Measurements from ENCODE around the gene GHR. TPM values are rescaled to one million over a fixed set of nuclear protein-coding genes. Genes with fewer than 3 reads are reported as not detected.

The GHR gene
- total RNA-seq, 1 donor from 2014 or later = 5.6 TPM

- no peak for DNase-seq (ENCODE audit: low read depth in 2 of 2)
Measured at GRCh38 chr5:42600441-42600840, 177.2 kb downstream of the GHR start.

DNA sequence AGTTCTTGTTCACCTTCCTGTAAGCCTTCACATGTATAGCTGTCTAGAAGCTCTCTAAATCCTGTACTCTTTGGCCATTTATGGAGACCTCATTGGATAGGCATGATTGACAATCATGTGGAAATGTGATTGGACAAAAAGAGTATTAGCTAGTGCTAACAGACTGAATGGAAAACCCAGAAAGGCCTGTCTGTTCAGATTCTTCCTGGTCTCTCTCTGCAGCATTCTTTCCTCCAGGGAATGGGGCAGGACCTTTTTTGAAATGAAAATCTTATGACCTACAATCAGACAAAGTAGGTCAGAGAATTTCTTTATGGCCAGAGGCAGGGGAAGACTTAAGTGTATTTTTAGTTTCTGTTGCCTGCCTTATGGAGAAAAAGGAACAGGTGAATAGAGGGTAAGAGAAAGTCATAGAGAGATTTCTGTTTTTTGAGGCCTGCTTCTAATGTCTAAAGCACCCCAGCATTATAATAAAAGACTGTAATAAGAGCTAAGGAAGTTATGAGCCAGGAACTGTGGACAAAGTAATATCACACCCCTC lies 181.0 kb downstream of the GHR start:
- no peak for DNase-seq (ENCODE audit: low read depth in 2 of 2)

- no peak for DNase-seq (ENCODE audit: low read depth in 2 of 2)
Measured at GRCh38 chr5:42605490-42605889, 182.3 kb downstream of the GHR start.

- no peak for DNase-seq (ENCODE audit: low read depth in 2 of 2)
Measured at GRCh38 chr5:42606464-42606869, 183.2 kb downstream of the GHR start.

DNA sequence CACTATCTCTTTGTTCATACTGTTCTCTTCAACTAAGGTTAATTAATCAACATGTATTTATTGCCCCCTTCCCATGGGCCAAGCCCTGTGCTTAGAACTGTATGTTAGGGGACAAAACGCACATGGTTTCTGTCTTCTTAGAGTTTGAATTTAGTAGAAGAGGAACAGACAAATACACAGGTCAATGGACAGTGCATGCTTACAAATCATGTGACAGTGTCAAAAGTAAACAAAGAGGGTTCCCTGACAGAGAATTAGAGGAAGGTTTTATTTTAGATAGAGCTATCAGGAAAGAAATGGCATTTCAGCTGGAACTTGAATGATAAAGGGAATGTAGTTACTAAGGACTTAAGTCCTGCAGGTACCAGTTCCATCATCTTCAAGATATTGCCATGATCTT lies 188.2 kb downstream of the GHR start:
- no peak for DNase-seq (ENCODE audit: low read depth in 2 of 2)

- no peak for DNase-seq (ENCODE audit: low read depth in 2 of 2)
Measured at GRCh38 chr5:42612750-42613366, 189.6 kb downstream of the GHR start.

GRCh38 chr5:42614509-42614908 lies 191.3 kb downstream of the GHR start:
- no peak for DNase-seq (ENCODE audit: low read depth in 2 of 2)

DNA sequence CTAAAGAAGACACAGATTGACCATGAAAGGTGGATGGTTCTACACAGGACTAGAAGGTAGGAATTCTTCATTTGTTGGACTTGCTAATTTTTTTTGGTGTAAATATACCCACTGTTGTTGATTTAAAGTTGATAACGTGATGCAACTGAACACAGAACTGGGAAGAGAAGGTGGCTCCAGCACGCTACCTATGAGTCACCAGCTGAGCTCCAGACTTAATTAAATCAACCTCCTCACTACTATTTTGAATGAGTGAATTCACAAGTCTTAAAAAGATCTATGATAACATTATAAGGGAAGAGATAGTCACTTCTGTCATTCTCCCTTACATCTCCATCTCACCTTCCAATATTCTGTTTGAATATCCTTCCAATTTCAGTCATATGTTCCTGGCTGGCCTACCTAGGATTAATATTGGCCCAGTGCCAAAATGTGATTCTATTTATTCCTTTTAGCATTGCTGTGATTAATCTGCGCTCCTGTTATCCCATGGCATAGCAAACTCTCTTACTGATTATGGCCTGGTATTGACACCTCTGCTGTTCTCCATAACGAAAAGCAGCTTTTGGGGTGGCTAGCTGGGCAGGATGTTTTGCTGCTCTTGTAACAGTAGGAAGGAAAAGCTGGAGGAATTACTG lies 197.5 kb downstream of the GHR start:
- DNase-seq (ENCODE audit: low read depth in 2 of 2) = peak; percentile 4 to 22

- no peak for DNase-seq (ENCODE audit: low read depth in 2 of 2)
Measured at GRCh38 chr5:42621242-42621641, 198.0 kb downstream of the GHR start.

GRCh38 chr5:42621662-42622061 lies 198.4 kb downstream of the GHR start:
- no peak for DNase-seq (ENCODE audit: low read depth in 2 of 2)

GRCh38 chr5:42624912-42625311 lies 201.7 kb downstream of the GHR start:
- DNase-seq (ENCODE audit: low read depth in 2 of 2) = no peak

GRCh38 chr5:42626462-42626861 lies 203.2 kb downstream of the GHR start:
- no peak for DNase-seq (ENCODE audit: low read depth in 2 of 2)

GRCh38 chr5:42628821-42629220 lies 205.6 kb downstream of the GHR start:
- no peak for DNase-seq (ENCODE audit: low read depth in 2 of 2)

DNA sequence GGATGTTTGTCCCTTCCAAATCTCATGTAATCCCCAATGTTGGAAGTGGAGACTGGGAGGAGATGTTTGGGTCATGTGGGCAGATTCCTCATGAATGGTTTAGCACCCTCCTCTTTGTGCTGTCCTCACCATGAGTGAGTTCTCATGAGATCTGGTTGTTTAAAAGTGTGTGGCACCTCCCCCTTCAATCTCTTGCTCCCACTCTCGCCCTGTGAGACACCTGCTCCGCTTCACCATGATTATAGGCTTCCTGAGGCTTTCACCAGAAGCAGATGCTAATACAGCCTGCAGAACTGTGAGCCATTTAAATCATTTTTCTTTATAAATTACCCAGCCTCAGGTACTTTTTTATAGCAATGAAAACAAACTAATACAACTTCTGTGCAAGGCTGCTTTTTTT lies 206.0 kb downstream of the GHR start:
- no peak for DNase-seq (ENCODE audit: low read depth in 2 of 2)

DNA sequence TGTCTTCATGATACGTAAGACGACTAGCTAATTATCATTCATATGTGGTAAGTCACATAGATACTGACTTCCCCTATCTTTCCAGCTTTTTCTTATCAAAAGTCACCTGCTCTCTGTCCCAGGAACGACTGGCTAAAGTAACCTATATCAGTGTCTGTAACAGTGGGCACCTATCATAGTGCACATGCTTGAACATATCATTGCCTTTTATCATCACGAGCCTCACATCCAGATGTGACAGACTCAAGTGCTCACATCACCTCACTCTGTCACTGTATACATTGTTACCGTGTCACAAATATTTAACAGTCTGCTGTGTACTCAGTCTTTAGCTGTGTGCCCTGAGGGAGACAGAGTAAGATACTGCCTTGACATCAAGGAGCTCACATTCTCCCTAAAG lies 208.0 kb downstream of the GHR start:
- DNase-seq (ENCODE audit: low read depth in 2 of 2) = no peak

- DNase-seq (ENCODE audit: low read depth in 2 of 2) = no peak
Measured at GRCh38 chr5:42632354-42632900, 209.2 kb downstream of the GHR start.

DNA sequence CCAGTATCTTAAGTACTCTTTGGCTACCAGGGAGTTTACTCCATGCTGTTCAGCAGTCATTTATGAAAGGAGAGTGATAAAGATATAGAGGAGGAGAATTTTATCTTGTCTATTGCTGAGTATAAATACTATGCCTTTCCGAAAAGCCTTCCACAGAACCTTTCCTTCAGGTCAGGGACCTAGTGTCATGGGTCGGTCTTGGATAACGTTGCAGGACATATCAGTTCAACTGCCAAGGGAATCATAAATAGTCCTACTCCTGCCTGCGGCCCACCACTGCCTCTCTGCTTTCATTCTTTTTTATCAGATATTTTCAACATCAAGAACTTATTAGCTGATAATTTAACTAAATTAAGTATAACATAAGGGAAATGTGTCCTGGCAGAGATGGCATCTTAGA lies 211.3 kb downstream of the GHR start:
- no peak for DNase-seq (ENCODE audit: low read depth in 2 of 2)

DNA sequence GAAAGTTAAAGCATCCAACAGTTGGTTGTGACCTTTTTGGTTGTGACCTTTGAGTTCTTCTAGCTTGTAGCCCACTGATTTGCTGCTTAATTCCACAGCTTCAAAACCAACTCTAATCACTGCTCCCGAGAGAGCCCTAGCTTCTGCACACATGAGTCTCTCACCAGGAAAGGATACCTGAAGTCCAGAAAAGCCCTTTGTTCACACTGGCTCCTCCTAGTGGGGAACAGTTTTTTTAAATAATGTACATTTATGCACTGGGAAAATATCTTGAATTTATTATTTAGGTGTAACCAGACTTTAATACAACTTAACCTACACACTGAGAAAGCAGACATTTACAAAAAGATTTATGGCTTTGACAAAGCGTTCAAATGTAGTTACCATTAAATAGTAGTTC lies 213.2 kb downstream of the GHR start:
- DNase-seq (ENCODE audit: low read depth in 2 of 2) = peak; percentile 2 to 21

DNA sequence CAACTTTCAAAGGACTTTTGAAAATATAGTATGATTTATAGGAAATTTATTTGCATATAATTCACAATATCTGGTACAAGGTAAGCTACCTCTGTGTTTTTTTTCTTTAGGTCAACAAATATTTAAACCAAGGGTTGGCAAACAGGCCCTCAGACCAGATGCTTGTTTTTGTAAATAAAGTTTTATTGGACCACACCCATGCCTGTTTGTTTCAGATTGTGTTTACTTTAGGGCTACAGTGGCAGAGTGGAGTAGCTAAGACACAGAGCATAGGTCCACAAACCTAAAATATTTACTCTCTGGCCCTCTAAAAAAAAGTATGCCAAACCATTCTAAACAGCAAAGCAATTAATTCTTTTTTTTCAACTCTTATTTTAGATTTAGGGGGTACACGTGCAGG lies 213.7 kb downstream of the GHR start:
- DNase-seq (ENCODE audit: low read depth in 2 of 2) = no peak

DNA sequence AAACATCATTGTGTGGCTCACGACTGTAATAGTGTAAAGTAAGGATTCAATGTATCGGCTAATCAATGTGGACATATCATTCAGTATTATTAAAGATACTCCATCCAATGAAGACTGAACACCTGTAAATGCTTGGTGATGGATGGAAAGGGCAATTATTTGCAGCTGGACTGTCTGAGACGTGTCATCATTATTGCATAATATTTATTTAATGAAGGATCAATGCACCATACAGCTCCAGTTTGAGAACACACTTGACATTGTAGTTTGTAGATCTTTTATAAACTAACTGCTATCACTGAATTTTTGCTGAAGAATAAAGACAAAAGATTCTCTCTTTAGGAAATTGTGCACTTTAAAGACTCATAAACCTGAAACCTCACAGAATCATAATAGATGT lies 215.7 kb downstream of the GHR start:
- no peak for DNase-seq (ENCODE audit: low read depth in 2 of 2)

DNA sequence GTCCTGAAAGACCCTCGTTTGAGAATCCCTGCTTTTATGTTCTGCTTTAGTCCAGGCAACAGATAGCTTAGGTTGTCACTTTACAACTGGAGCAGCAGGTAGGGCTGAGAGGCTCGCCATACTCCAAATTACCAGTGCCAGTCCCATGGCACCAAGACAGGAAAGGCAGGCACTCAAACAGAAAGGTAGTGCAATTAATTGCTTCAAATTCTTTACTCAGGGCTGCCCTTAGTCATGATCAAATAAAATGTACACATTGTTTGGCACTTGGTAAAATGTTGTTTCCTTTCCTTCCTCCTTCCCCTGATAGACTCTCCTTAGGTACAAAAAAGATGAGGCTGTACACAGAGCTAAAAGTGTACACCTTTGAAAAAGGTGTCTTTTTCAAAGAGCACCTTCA lies 217.6 kb downstream of the GHR start:
- no peak for DNase-seq (ENCODE audit: low read depth in 2 of 2)

DNA sequence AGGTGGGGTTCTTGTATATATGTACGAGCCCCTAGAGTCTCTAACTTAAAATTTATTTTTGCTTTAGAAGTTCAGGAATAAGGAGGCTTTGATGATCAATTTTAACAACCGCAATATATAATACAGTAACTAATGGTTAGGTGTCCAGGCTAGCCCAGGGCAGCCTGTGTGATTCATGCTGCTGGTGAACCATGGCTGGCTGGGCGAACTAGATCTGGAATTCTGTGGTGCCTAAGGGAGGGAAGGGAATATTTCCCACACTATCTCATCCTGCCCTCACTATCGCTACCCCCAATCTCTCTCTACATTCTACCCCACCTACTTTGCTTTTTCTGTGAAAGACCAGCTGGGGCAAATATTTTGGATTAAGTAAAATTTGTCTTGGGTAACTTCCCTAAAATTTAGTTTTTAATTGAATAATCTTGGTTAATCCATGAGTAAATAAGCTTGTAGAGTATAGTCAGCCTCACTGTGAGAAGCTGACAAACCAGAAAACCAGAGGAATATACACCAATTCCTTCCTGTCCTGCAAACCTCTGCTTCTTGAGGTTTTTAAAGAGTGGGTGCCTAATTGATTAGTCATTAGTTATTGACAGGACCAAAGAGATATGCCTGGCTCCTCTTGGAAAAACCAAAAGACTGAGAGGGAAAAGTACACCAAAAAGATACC lies 218.2 kb downstream of the GHR start:
- DNase-seq (ENCODE audit: low read depth in 2 of 2) = no peak

- no peak for DNase-seq (ENCODE audit: low read depth in 2 of 2)
Measured at GRCh38 chr5:42642006-42642405, 218.8 kb downstream of the GHR start.

All from lung microvascular endothelial cell (primary cell).